GM13976 (cell line): ENCODE data around the gene GPR149.

Source experiments
- DNase-seq: peaks from one replicate; pipeline ENCODE4 v3.0.0; 2012; ENCODE audit warnings: low spot score
- in situ Hi-C: fragments of 300-500 bp; cut with MboI; formaldehyde crosslinking; loops from one replicate; pipeline ENCODE4 v1.12.0; 2022; ENCODE audit warnings: low sequenced_read_pairs, mixed read lengths, inconsistent platforms; ENCODE audit not compliant: unreplicated experiment
- TF ChIP-seq, protein P1 (sequence below): IDR thresholded peaks from 2 replicates; pipeline ENCODE4 v1.5.1; 2012; ENCODE audit warnings: borderline replicate concordance, mild to moderate bottlenecking; ENCODE audit not compliant: insufficient read depth; ENCODE audit errors: extremely low read depth, missing control alignments, control extremely low read depth

GPR149 gene

DNA sequence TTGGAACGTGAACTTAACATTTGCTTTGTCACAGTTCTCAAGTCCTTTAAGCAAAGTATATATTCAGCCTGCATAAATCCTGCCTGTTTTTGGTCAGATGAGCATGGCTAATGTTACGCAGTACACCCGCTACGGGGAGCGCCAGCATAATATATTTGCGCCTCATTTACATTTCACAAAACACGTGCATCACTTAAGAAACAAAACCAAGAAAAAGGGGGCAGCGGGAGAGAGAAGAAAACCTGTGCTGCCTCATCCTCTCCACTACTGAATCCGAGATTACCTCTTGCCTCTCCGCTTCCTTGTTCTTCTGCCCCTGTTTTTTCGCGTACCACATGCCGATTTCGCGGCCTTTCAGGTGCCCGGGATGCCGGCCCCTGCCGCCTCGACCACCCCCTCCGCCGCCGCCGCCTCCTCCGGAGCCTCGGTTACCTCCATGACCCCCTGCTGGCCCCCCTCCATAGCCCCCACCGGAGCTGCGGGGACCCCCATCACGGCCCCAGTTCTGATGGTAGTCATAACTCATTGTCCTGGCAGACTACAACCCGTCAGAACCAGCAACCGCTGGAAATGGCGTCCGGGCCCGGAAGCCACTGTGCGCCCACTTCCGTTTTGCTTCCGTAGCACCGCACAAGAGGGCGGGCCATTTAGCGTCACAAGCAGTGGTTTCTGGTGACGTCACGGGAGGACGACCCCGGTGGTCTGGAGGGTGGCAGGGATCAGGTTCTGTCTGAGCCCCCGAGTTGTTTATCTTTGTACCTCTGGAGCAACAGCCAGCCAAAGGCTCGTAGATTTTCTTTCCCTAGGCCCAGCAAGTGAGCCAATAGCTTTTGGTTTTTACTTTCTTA, 105.9 kb downstream of the GPR149 start, which contains the start of gene DHX36:
Gene DHX36 (minus strand): TSS at position 597 of the 848 bp plus-strand sequence. CDS start 71 bp downstream, at position 526.
- TF ChIP-seq, protein P1, sequence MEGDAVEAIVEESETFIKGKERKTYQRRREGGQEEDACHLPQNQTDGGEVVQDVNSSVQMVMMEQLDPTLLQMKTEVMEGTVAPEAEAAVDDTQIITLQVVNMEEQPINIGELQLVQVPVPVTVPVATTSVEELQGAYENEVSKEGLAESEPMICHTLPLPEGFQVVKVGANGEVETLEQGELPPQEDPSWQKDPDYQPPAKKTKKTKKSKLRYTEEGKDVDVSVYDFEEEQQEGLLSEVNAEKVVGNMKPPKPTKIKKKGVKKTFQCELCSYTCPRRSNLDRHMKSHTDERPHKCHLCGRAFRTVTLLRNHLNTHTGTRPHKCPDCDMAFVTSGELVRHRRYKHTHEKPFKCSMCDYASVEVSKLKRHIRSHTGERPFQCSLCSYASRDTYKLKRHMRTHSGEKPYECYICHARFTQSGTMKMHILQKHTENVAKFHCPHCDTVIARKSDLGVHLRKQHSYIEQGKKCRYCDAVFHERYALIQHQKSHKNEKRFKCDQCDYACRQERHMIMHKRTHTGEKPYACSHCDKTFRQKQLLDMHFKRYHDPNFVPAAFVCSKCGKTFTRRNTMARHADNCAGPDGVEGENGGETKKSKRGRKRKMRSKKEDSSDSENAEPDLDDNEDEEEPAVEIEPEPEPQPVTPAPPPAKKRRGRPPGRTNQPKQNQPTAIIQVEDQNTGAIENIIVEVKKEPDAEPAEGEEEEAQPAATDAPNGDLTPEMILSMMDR: no peak
- in situ Hi-C loops: loop anchor here (25.0 kb wide), 1 partner anchor 1563 kb away; no protein-coding TSS in a partner anchor
- DNase-seq: peak; percentile 87

DNA sequence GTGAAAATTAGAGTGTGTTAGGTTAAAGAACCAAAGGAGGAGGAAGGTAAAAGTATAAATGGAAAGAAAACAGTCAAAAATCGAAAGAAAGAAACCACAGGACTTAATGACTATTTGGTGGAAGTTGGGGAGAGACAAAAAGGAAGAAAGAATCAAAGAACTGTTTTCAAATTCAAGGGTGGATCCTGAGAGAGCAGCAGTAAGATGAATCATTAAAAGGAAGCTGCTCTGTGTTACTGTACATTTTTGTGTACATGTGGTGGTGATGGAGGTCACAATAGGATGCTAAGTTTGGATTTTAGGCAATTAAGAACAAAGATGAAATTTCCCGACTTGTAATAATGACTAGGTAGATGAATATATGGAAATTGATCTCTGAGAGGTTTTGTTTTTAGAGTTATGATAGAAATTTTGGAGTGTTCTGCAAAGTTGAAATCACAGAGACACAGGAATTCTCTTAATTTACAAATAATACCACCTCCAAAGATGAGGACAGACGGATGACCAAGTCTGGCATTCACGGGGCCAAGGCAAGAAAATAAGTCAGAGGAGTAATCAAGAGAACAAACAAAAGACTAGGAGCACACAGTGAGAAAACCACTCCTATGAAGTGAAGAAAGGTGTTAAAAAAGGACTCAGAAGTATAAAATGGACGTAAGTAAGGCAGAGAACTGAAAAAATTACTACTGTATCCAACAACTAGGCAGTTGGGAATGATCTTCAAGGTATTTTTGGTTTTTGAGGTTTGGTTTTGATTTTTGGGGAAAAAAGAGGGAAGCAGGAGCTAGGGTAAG, 112.8 kb downstream of the GPR149 start:
- in situ Hi-C loops: loop anchor here (25.0 kb wide), 1 partner anchor 1570 kb away; no protein-coding TSS in a partner anchor
- TF ChIP-seq, protein P1: no peak

DNA sequence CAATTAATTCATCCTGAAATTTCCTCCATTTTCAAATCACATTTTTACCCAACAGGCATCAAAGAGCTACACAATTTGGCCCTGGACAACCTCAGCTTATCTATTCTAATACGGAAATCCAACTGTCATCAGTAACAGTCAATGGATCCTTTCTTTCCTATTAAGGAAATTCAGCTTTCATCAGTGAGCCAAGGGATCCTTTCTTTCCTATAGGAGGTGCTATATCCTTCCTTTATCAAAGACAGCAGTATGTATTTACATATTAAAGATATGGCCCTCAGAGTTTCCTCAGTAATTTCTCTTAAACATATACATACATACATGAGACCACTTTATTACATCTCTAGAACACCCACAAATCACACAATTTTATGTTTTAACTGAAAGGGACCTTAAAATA, 115.8 kb downstream of the GPR149 start:
- in situ Hi-C loops: loop anchor here (25.0 kb wide), 1 partner anchor 1573 kb away; no protein-coding TSS in a partner anchor
- no peak for DNase-seq
- TF ChIP-seq, protein P1: no peak

More for the DNA sequence above, 112.8 kb downstream of the GPR149 start:
- no peak for DNase-seq

DNA sequence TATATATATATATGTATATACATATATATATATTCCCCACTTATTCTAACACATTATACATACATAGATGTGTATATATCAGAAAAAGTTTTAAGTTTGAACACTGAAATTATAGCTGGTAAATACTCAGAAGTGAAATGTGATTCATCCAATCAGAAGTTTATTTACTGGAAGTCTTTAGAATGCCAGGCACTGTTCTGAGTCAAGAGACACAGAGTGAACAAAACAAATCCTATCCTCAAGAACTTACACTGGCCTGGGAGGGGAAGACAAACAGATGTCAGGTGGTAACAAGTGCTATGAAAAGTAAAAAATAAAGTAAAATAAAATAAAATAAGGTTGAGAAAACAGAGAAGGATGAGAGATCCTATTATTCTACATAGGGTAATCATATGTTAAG, 119.2 kb downstream of the GPR149 start:
- TF ChIP-seq, protein P1: no peak
- in situ Hi-C loops: loop anchor here (25.0 kb wide), 1 partner anchor 1576 kb away; no protein-coding TSS in a partner anchor

DNA sequence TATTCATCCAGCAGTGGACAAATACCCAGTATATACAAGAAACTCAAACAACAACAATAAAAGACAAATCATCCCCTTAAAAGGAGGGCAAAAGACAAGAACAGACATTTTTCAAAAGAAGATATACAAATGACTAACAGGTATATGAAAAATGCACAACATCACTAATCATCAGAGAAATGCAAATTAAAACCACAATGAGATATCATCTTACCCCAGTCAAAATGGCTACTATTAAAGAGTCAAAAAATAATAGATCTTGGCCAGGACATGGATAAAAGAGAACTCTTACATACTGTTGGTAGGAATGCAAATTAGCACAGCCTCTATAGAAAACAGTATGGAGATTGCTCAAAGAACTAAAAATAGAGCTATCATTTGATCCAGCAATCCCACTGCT, 122.6 kb downstream of the GPR149 start:
- in situ Hi-C loops: loop anchor here (25.0 kb wide), 1 partner anchor 1580 kb away; no protein-coding TSS in a partner anchor
- TF ChIP-seq, protein P1: no peak
- no peak for DNase-seq

More for the DNA sequence above, 119.2 kb downstream of the GPR149 start:
- no peak for DNase-seq

DNA sequence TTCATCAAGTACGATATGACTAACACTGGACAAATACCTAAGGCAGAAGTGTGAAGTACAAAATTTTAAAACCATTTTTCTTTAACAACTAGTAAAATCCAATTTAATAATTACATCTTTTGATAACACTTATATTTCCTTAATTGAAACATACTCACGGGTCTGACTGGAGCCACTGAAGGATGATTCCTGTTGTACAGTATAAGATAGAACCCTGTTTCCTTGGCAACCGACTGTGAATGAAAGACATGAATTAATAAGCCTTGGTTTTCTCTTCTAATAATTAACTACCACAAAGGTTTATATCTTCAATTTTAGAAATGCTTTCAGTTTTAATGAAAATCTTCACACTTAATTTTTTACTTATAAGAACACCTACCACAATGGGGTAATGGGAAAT, 125.1 kb downstream of the GPR149 start:
- TF ChIP-seq, protein P1: no peak
- in situ Hi-C loops: loop anchor here (25.0 kb wide), 1 partner anchor 1582 kb away; no protein-coding TSS in a partner anchor

More for the DNA sequence above, 125.1 kb downstream of the GPR149 start:
- no peak for DNase-seq
